Measurements from ENCODE around the gene PAK4.

- TF ChIP-seq CTCF (IDR thresholded peaks at IDR 0.05) = no peak
- no peak for TF ChIP-seq POLR2A (IDR thresholded peaks at IDR 0.05)
- TF ChIP-seq POLR2AphosphoS5 (IDR thresholded peaks at IDR 0.05) = no peak
Observed at GRCh38 chr19:39097299-39097698, 28.3 kb upstream of the PAK4 start.
